Retinal pigment epithelial cell (primary cell): Measurements from ENCODE around the gene MTMR2.

Experiments
- DNase-seq: peaks from one replicate; pipeline ENCODE4 v3.0.0-alpha.2; 2010; ENCODE audit warnings: low read depth
- H3K4me3 ChIP-seq: 2 replicates; pipeline ENCODE4 v1.5.1; 2011; ENCODE audit warnings: mild to moderate bottlenecking, low read length, control low read depth, moderate library complexity
- CTCF ChIP-seq: conservative IDR thresholded peaks from 2 replicates; pipeline ENCODE4 v1.5.1; 2011; ENCODE audit warnings: low read depth, low read length, control low read depth, inconsistent platforms

The MTMR2 gene

GRCh38 chr11:95793116-95793515 is 130.8 kb downstream of the MTMR2 start:
- no peak for DNase-seq
- TF ChIP-seq CTCF = no peak

GRCh38 chr11:95792700-95793099 is 131.2 kb downstream of the MTMR2 start:
- DNase-seq = no peak
- no peak overlapping the region for H3K4me3 ChIP-seq
- TF ChIP-seq CTCF = no peak

More at GRCh38 chr11:95793116-95793515, 130.8 kb downstream of the MTMR2 start:
- no peak overlapping the region for H3K4me3 ChIP-seq

GRCh38 chr11:95792200-95792599 is 131.7 kb downstream of the MTMR2 start:
- no peak for DNase-seq
- TF ChIP-seq CTCF = no peak
- H3K4me3 ChIP-seq = no peak overlapping the region

- DNase-seq = no peak
- no peak for TF ChIP-seq CTCF
- peak overlapping the region; percentile 95 for H3K4me3 ChIP-seq
Measured at GRCh38 chr11:95791709-95792033, 132.2 kb downstream of the MTMR2 start.

GRCh38 chr11:95790933-95791708 is 132.8 kb downstream of the MTMR2 start:
- TF ChIP-seq CTCF = no peak
- peak; percentile 34 for DNase-seq
- peak overlapping the region; percentile 95 for H3K4me3 ChIP-seq

- TF ChIP-seq CTCF = no peak
- peak within 1 kb of the TSS; percentile 95 for H3K4me3 ChIP-seq
- peak; percentile 97 for DNase-seq
Measured at GRCh38 chr11:95790123-95790932, 133.6 kb downstream of the MTMR2 start, which contains the start of gene CEP57. Gene CEP57, plus strand, starts transcription at chr11:95790498. Its CDS starts 201 bp downstream, at chr11:95790699.
